ENCODE measurements around the gene PTTG1IP2. TPM values are rescaled to one million over a fixed set of nuclear protein-coding genes. Genes with fewer than 3 reads are reported as not detected.

PTTG1IP2 gene
- total and polyA plus RNA-seq, 9 of the 15 experiments (the other 6 are each of a cell fraction or from before 2014, with no cell fraction given): not detected

DNA sequence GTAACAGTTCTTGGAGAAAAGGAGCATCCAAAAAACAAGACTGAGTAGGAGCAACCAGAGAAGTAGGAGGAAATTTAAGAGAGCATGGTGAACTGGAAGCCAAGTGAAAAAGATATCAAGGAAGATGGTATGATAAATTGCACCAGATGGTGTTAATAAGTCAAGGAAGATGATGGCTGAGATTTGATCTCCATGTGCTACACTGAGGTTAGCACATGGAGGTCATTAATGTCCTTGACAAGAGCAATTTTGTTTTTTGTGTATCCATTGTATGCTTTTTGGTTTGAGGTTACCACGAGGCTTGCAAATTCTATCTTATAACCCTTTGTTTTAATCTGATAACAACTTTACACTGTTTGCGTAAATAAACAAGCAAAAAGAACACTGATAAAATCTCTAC, 11.3 kb upstream of the PTTG1IP2 start (continued):
- no peak for TF ChIP-seq STAG1 (CRISPR knock-in tag; IDR thresholded peaks at IDR 0.05; ENCODE audit: borderline replicate concordance)

DNA sequence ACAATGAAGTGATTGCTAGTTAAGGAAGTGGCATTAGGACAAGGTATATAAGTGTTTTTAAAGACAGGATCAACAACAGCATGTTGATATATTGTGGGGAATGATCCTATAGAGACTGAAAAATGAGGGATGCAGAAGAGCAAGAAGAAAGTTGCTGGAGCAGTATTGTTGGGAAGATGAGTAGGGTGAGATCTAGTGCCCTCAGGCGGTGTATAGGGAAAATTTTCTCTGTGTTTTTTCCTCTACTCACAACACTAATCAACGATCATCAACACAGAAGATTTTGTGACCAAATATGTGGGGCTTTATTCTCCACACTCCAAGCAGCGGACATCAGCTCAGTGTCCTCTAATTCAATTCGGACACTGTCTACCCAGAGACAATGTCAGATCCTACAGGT, 9.6 kb upstream of the PTTG1IP2 start:
- Histone ChIP-seq H3K27me3 (ENCODE audit: control insufficient read depth in 2 of 2, insufficient read depth in 2 of 2, low read length in 2 of 2) (no peaks in the 10 kb centered on the region), H3K9me1 (ENCODE audit: control insufficient read depth, insufficient read depth, low read length) (no peaks in the 10 kb centered on the region), H3K36me3 (ENCODE audit: control insufficient read depth, insufficient read depth, low read length) (no peaks in the 10 kb centered on the region), H3K9ac (ENCODE audit: insufficient read depth in 1 of 2, low read depth in 2 of 2, low read length in 2 of 2) (no peak overlapping the region), H4K20me1 (replicated peaks; ENCODE audit: control insufficient read depth, insufficient read depth, low read length) (no peaks in the 10 kb centered on the region), H2AFZ (ENCODE audit: low read depth, low read length) (no peak overlapping the region), H3K4me1 (replicated peaks in 1 of 2; ENCODE audit: control insufficient read depth in 2 of 2, insufficient read depth in 2 of 2, low read length in 2 of 2) (no peaks in the 10 kb centered on the region), H3K9me3 (replicated peaks; ENCODE audit: control insufficient read depth, insufficient read depth, low read depth, low read length) (no peaks in the 10 kb centered on the region), H3K4me2 (ENCODE audit: insufficient read depth, low read length) (no peak overlapping the region), H3K79me2 (ENCODE audit: control insufficient read depth, insufficient read depth, low read length) (no peaks in the 10 kb centered on the region), H3K4me3 (no peak overlapping the region), H3K27ac (ENCODE audit: extremely low read depth, low read depth, low read length) (no peak overlapping the region)
- in situ Hi-C loops (cut with MboI) (no loop called here), intact Hi-C loops (cut with micrococcal nuclease) (loop anchor here (5.0 kb wide), 1 partner anchor 167 kb away; no protein-coding TSS in a partner anchor)
- TF ChIP-seq NRF1 (conservative IDR thresholded peaks at IDR 0.05 in 1 of 2, IDR thresholded peaks at IDR 0.05 in 1 of 2): no peak
- TF ChIP-seq, protein P1, sequence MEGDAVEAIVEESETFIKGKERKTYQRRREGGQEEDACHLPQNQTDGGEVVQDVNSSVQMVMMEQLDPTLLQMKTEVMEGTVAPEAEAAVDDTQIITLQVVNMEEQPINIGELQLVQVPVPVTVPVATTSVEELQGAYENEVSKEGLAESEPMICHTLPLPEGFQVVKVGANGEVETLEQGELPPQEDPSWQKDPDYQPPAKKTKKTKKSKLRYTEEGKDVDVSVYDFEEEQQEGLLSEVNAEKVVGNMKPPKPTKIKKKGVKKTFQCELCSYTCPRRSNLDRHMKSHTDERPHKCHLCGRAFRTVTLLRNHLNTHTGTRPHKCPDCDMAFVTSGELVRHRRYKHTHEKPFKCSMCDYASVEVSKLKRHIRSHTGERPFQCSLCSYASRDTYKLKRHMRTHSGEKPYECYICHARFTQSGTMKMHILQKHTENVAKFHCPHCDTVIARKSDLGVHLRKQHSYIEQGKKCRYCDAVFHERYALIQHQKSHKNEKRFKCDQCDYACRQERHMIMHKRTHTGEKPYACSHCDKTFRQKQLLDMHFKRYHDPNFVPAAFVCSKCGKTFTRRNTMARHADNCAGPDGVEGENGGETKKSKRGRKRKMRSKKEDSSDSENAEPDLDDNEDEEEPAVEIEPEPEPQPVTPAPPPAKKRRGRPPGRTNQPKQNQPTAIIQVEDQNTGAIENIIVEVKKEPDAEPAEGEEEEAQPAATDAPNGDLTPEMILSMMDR (IDR thresholded peaks at IDR 0.05 in 2 of 3, conservative IDR thresholded peaks at IDR 0.05 in 1 of 3; ENCODE audit: insufficient read depth in 2 of 3, low read depth in 1 of 3, low read length in 3 of 3): peak; percentile 12 to 46 (median 25); a peak in 3 of 6 replicates
- FAIRE-seq (no peak), ATAC-seq (peak; percentile 79), DNase-seq (ENCODE audit: extremely low read depth in 1 of 4, low spot score in 3 of 4) (peak in 2 of 4 experiments; percentile 8 to 13)
- ChIA-PET POLR2A (no interaction called here), CTCF (ENCODE audit: low intra/inter-chr PET ratio) (interaction anchor here (0.6 kb wide), 1 partner anchor 32 kb away, joined by 3 read pairs; no protein-coding TSS in a partner anchor)
- BruUV-seq (replicated peaks): no TSS peak
- whole genome bisulfite sequencing (ENCODE audit: insufficient coverage, low coverage, missing lambda C conversion rate): 0% methylated on average over 4 of the region's 4 CpGs
